GM18526 (cell line): ENCODE data around the gene USP30.
A peak's percentile ranks its signal among the peaks of the same experiment; 100 is the strongest.

ENCODE experiments used
- POLR2A ChIP-seq: IDR thresholded peaks from 3 replicates; pipeline ENCODE4 v1.6.1; 2011; ENCODE audit not compliant: insufficient read length; ENCODE audit errors: extremely low read depth

USP30 gene, protein sequence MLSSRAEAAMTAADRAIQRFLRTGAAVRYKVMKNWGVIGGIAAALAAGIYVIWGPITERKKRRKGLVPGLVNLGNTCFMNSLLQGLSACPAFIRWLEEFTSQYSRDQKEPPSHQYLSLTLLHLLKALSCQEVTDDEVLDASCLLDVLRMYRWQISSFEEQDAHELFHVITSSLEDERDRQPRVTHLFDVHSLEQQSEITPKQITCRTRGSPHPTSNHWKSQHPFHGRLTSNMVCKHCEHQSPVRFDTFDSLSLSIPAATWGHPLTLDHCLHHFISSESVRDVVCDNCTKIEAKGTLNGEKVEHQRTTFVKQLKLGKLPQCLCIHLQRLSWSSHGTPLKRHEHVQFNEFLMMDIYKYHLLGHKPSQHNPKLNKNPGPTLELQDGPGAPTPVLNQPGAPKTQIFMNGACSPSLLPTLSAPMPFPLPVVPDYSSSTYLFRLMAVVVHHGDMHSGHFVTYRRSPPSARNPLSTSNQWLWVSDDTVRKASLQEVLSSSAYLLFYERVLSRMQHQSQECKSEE

DNA sequence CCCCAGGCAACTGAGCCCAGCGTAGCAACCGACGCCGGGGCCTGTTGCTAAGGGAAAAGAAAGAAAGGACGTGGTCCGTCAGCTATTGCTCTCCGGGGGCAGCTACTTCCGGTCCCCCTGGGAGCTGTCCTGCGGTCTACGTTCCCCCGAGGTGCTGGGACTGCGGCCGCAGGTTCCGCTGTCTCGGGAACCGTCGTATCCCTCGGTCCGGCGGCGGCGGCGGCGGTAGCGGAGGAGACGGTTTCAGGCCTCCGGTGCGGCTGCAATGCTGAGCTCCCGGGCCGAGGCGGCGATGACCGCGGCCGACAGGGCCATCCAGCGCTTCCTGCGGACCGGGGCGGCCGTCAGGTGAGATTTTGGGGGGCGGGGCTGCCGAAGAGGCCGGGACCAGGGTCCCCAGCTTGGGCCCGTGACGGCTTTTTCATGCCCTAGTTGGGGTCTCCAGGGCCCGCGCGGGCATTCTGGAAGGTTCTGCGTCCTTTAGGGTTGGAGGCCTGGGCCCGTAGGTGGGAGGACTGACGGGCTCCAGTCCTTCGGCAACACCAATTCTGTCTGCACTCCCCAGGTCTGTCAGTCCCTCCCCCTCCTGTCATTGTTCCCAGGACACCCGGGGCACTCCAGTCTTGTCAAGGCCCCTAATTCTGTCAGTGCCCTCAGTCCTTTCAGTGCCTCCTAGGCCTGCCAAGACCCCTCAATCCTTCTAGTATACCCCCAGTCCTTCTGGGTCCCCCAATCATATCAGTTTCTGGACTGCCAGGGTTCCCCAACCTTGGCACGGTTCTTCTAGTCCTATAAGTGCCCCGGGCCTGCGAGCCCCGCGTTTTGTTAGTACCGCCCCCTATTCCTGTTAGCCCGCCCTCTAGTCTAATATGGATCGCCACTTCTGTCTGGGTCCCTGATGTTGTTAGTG, at the start of gene USP30:
Gene USP30, plus strand, starts transcription at position 163 of the 910 bp plus-strand sequence. Its CDS starts 103 bp downstream, at position 266.
- TF ChIP-seq POLR2A, result peak; percentile 21

DNA sequence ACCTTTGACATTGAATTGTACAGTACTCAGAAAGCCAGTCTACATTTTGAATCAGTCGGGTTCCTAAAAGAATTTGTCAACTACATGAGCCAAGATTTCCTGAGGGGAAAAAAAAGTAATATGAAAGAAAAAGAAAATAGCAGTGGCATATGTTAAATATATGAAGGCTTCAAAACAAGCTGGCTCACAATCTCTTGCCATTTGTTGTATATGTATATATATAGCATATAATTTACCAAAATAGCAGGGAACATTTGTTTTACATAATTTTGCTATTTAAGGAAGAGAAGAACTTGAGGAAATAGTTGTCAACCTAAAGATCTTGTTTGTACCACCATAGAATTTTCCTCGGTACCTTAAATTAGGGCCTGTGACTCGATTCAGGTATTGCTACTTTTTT, 48.4 kb upstream of the USP30 start:
- TF ChIP-seq POLR2A, result no peak

DNA sequence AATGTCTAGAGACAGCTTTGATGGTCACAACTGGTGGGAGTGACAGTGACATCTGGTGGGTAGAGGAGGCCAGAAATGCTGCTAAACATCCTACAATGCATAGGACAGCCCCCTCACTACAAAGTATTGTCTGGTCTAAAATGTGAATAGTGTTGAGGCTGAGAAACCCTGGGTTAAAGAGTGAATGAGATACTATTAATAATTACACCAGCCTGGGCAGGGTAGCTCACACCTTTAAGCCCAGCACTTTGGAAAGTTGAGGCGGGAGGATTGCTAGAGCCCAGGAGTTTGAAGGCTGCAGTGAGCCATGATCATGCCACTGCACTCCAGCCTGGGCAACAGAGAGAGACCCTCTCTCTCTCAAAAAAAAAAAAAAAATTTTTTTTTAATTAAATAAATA, 42.6 kb upstream of the USP30 start:
- no peak for TF ChIP-seq POLR2A

DNA sequence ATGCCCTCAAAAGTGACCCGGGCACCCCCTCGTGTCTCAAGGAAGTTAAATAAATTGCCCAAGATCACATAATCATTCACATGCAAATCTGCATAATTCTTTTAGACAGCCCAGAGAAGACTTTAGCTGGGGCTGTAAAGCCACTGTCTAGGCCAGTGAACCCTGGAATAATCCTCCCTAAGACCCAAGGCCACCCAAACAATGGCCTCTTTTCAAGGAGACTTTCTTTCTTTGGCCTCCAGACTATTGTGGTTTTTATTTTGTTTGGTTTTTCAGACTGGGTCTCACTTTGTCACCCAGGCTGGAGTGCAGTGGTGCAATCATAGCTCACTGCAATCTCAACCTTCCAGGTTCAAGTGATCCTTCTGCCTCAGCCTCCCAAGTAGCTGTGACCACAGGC, 42.1 kb upstream of the USP30 start:
- no peak for TF ChIP-seq POLR2A

DNA sequence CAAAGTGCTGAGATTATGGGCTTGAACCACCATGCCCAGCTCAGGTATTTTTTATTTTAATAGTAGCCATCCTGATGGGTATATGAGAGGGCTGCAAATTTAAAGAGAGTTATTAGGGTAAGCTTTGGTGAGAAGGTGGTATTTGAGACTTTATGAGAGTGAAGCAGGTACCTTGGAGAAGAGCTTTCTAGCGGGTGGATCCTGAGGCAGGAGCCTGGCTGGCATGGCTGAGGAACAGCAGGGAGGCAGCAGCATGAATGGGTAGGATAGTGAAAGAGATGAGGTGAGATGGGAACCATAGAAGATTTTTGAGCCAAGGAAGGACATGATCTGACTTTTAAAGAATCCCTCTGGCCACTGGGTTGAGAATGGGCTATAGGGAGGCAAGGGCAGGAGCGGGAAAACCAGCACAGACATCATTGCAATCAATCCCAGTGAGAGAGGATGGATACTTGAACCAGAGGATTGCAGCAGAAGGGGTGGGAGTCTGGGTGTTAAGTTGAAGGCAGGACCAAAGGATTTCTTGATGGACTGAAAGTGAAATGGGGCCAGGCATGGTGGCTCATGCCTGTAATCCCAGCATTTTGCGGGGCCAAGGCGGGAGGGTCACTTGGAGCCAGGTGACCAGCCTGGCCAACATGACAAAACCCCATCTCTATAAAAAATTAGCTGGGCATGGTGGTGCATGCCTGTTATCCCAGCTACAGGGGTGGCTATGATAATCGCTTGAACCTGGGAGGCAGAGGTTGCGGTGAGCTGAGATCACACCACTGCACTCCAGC, 37.2 kb upstream of the USP30 start:
- TF ChIP-seq POLR2A, result no peak

DNA sequence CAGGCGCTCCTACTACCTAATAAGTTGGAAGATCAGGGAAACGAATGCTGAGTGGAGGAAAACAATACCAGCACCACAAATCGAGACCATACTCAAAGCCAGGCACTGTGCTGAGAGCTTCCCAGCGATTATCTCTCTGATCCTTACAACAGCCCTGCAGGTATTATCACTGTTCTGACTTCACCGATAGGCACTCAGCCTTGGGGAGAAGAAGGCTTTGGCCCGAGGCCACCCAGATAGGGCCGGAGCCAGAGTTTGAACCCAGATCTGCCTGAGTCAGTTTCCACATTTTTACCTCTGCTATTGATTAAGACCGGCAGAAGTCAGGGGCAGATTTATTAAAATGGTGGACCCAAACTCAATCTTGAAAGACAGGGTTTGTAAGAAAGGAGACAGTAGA, 36.4 kb upstream of the USP30 start:
- no peak for TF ChIP-seq POLR2A

DNA sequence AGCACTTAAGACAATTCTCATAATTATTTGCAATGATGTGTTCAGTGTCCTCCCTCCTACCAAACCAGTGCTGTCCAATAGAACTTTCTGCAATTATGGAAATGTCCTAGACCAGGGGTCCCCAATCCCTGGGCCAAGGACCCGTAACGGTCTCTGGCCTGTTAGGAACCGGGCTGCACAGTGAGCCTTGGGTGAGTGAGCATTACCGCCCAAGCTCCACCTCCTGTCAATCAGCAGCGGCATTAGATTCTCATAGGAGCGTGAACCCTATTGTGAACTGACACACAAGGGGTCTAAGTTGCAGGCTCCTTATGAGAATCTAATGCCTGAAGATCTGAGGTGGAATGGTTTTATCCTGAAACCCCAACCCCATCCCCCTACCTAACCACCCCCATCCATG, 35.4 kb upstream of the USP30 start:
- TF ChIP-seq POLR2A, result no peak

DNA sequence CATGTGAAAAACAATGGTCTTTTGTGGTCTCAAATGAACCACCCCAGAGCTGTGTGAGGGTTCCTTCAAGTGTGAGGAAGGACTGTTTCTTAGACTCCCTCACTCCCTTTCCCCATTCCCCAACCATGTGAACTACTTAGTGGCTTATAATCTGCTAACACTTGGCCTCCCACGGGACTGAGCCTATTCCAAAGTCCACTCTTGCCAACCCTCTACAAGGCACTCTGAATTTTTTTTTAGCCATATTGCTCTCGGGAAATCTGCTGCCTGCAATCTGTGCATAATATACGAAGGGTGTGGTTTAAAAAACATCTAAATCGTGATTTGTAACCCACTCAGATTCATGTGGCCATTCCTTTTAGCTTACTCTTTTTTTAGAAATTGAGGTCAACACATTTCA, 34.1 kb upstream of the USP30 start:
- no peak for TF ChIP-seq POLR2A

DNA sequence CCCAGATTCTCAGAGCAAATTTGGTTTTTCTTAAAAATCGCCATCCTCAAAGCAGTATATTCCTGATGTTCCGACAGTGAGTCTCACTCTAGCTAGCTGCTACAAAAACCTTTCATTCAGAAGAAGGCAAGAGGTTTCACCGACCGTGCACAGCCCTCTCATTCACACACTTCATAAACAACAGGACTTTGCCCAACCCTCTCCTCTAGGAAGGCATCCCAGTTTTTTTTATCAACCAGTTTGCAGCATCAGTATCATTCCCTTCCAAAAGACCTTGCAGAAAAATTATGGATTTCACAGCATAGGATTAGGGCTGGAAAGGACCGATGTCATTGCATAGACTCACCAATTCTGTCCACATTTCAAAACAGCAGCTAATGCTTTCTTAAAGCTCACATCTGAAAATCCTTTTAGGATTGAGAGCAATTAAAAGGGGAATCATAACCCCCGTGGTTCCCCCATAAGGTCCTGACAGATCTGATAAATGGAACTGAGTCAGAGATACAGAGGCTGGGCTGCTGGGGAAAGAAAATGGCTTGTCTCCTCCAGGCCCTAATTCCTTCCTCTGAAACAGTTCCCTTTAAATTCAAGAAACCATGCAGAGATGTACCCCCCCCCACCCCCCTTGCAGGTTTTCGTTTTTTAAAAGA, 32.1 kb upstream of the USP30 start:
- no peak for TF ChIP-seq POLR2A

DNA sequence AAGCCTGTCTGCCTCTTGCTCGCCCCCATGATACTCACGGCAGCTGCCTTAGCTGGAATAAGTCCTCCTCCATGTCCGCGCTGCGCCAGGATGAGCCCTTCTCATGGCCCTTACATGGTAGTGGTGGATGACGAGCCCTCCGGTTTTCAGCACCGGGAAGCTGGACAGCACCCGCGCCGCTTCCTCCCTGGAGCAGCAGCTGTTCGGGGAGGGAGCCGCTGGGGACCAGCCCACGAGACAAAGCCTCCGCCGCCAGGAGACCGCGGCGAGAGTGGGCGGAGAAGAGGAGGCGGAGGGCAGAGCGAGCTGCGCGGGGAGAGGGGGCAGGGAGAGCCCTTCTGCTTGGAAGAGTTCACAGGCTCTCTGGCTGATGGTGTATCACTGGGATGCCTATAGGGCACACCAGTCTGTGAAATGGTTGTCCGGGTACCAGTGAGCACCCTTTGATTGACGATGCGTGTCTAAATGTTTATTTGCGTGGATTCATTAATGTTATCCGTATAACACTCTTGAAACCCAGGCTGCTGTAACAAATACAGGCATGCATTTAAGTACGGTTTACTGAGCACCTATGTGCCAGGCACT, 31.5 kb upstream of the USP30 start, which contains the start of gene SVOP:
Gene SVOP, minus strand, starts transcription at position 273 of the 585 bp plus-strand sequence. Its CDS starts 200 bp downstream, at position 73.
- TF ChIP-seq POLR2A, result no peak

DNA sequence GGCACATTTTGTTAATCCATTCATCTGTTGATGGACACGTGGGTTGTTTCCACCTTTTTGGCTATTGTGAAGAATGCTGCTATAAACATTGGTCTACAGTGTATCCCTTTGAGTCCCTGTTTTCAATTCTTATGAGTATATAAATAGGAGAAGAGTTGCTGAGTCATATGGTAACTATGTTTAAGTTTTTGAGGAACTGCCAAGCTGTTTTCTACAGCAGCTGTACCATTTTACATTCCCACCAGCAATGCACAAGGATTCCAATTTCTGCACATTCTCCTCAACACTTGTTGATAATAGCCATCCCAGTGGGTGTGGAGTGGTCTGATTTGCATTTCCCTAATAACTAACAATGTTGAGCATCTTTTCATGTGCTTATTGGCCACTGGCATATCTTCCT, 24.6 kb upstream of the USP30 start:
- no peak for TF ChIP-seq POLR2A

DNA sequence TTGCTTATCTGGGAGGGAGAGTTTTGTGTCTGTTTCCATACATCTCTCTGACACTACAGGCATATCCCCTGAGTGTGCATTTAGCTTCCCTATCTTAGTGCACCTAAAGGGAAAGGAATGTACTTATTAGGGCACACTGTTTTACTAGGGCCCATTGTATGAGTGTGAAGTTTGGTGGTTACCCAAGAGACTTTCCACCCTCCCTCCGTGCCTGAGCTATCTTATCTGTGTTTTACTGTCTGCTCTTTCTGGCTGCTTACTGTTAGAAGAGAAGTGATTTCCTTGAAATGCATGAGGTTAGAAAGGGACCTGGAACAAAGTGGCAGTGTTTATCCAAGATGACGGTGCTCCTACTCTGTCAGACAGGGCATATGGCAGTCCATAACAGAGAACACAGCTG, 23.0 kb upstream of the USP30 start:
- TF ChIP-seq POLR2A, result no peak

DNA sequence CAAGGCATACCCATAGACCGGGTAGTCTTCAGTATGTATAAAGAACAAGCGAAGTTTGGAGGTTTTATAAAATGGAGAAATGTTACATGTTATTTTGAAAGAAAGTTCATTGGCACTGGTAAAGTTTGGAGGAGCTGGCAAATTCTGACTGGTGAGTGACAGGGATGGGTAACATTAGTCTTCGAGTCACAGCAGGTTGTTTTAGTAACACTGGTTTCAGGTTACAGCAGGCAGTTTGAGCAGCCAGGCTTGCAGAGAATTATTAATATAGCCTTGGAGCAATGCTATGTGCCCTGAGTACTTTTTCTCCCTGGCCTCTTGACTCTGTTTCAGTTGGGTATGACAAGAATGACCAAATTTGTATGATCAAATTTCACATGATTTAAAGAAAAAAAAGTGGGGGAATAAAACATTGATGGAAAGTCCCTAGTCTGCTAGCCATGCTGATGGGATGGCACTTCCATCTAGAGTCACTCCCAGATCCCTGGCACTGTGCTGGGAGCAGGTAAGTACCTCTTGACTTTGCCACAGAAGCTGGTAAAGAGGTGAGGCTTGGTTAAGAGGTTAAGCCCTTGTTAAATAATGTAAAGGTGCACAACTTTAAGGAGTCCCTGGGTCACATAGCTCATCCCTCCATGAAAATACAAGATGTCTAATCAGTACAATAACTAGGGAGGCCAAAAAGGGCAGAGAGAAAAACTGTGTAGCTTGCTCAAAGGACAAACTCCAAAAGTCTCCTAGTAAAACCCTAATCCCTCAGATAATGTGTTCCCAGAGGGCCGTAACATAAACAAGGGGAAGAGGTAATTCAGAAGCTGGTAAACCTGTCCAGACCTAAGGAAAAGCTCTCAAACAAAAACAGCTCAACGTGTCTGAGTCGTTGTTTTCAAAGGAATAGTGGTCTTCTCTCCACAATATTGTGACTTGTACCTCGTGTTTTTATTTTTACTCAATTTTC, 18.9 kb upstream of the USP30 start:
- no peak for TF ChIP-seq POLR2A

DNA sequence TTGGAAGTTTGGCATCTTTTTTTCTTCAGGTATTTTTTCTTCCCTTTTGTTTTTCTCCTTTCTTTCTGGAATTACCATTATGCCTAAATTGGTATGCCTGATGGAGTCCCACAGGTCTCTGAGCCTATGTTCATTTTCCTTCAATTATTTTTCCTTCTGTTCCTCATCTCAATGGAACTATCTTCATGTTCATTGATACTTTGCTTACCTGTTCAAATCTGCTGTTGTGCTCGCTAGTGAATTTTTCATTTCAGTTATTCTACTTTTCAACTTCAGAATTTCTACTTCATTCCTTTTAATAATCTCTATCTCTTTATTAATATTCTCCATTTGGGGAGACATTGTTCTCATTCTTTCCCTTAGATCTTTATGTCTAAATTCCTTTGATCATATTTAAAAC, 15.4 kb upstream of the USP30 start:
- TF ChIP-seq POLR2A, result no peak
